GM10266 (cell line): Measurements from ENCODE around the gene NDUFC2.
"Not testable (repeated sequence)": the region's sequence is repeated elsewhere in the genome, so short reads cannot be mapped to it uniquely, and the experiment has no call there.

Source experiments
- DNase-seq: peaks from one replicate; pipeline ENCODE4 v3.0.0; 2012; ENCODE audit errors: extremely low spot score
- TF ChIP-seq, protein P1 (sequence below): IDR thresholded peaks from 2 replicates; pipeline ENCODE4 v1.5.1; 2012; ENCODE audit warnings: mild to moderate bottlenecking, low read depth; ENCODE audit not compliant: control insufficient read depth, insufficient read depth; ENCODE audit errors: missing control alignments

The NDUFC2 gene

DNA sequence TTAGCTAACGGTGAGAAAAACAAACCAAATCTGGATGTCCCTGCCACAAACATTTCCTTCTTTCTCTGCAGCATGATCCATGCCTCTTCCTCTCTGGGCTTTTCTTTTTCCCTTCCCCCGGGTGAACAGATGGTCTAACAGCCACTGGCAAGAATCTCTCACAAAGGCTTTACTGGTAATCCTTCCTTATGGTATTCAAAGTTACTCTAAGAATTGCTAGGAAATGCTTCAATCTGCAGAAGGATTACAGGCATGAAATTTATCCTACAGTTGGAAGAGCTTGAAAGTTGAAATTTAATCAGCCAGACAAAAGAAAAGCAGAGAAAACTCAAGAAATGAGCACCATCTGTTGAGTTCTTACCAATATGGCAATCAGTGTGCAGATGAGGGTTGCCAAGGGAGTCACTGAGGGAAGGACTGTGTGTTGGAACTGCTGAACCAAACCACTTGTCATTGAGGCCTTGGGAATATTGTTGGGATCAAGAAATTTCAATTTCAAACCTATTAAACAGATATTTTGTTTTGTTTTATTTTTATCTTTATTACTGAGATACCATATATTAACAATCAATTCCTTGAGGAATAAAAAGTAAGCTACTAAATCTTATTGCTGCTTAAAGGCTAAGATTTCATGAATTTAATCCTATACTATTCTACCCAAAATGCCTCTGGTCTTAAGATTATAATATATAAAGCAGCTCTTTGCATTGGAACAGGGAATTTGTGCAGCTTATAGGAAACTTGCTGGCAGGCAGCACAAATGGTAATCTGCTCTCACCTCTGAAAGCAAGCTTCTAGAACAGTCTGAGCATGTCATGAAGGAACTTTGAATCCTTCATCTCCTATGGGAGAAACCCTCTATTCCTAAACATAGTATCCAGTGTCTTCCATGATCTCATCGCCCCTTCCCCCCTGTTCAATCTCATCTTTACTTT lies 29.7 kb upstream of the NDUFC2 start:
- DNase-seq, result no peak
- TF ChIP-seq, protein P1, sequence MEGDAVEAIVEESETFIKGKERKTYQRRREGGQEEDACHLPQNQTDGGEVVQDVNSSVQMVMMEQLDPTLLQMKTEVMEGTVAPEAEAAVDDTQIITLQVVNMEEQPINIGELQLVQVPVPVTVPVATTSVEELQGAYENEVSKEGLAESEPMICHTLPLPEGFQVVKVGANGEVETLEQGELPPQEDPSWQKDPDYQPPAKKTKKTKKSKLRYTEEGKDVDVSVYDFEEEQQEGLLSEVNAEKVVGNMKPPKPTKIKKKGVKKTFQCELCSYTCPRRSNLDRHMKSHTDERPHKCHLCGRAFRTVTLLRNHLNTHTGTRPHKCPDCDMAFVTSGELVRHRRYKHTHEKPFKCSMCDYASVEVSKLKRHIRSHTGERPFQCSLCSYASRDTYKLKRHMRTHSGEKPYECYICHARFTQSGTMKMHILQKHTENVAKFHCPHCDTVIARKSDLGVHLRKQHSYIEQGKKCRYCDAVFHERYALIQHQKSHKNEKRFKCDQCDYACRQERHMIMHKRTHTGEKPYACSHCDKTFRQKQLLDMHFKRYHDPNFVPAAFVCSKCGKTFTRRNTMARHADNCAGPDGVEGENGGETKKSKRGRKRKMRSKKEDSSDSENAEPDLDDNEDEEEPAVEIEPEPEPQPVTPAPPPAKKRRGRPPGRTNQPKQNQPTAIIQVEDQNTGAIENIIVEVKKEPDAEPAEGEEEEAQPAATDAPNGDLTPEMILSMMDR, result no peak

DNA sequence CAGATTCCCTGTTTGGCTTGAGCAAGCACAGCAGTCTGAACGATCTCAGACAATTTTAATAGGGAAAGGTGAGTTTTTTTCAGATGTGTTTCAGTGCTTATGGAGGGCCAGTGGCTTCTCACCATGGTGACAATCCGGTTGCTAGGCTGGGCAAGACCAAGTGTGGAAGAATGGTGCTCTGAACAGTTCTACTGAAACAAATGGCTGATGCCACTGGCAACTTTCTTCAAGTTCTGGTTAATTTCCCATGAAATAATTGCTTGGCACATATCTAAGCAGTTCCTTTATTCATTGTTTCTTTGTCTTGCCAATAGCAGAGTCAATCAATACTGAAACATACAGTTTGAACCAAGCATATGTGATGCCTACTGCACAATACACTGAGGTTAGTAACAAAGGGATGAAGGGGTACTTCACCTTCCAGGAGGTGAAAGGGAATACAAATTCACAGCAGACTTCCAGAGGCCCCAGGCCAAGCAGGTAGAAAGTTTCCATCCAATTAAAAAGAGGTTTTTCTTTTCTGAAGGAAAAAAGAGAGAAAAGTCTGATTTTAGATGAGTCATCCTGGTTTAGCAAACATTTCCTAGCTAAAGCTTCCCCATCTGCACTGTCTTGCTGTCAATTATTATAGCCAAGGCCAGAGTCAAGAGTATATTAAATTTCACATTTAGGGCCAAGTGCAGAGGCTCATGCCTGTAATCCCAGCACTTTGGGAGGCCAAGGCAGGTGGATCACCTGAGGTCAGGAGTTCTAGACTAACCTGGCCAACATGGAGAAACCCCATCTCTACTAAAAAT lies 21.2 kb upstream of the NDUFC2 start:
- DNase-seq, result no peak
- TF ChIP-seq, protein P1, result no peak

DNA sequence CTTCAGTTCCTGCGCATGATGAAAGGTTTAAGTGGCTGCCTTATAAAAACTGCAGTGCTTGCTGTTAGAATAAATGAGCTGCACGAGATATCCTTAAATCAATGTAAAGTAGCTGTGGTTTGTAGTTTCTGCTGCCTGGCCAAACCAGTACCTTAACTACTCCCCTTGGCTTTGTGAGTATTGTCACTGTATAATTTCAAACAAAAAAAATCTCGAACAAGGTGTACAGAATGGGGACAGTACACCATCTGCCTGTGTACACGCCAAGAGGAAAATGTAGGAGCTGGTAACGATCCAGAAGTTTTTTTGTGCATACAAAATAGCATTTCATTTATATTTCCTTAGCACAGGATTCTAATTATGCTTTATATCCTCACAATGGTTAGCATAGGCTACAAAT lies 20.6 kb upstream of the NDUFC2 start:
- no peak for DNase-seq
- TF ChIP-seq, protein P1, result no peak

DNA sequence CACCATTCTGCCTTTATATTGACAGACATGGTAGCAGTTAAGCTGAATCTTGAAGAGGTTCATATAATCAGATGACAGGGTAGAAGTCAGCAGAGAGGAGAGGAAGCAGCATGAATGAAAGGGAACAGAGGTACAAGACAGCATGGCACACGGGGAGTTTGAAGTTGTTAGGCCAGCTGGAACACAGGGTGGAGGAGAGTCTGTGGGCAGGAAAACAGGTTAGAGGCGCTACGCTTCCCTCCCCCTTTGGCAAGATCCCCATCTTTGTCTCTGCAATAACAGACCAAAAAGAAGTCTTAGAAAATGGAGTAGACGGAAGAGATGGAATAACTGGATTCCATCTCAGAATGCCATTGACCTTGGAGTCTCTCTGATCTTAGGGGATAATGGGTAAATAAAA lies 20.0 kb upstream of the NDUFC2 start:
- no peak for DNase-seq
- TF ChIP-seq, protein P1, result no peak

DNA sequence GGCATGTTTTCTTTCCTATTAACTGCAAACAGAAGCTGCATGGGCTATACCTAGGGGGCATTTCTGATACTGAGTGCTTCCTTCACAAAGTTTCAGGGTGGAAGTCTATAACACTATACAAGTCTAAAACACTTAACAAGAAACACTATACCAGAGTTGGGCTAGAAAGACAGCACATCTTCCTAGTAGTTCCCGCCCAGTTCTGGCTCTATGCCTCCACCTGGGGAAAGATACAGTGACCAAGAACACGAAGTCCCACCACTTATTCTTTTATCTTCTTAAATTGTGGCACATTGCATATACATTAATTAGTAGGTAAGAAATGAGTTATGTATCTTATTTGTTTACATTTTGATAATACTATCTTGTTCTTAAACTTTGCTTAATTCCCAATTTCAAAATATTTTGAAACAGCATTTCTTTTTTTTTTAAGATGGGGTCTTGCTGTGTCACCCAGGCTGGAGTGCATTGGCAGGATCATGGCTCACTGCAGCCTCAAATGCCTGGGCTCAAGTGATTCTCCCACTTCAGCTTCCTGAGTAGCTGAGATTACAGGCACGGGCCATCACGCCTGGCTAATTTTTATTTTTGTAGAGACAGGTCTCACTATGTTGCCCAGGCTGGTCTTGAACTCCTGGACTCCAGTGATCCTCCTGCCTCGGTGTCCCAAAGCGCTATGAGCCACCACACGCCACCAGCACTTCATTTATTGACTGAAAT lies 18.2 kb upstream of the NDUFC2 start:
- no peak for DNase-seq
- TF ChIP-seq, protein P1, result no peak

DNA sequence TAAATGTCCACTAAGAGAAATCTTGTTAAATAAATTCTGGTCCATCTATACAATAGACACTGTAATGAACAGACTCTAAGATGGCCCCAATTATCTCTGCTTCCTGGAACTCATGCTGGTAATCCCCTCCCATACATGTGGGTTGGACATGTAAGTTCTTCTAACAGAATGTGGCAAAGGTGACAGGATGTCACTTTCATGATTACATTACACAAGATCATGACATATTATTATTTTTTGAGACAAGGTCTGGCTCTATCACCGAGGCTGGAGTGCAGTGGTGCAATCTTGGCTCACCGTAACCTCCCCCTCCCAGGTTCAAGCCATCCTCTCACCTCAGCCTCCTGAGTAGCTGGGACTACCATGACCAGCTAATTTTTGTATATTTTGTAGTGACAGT lies 14.6 kb upstream of the NDUFC2 start:
- TF ChIP-seq, protein P1, result no peak
- no peak for DNase-seq

DNA sequence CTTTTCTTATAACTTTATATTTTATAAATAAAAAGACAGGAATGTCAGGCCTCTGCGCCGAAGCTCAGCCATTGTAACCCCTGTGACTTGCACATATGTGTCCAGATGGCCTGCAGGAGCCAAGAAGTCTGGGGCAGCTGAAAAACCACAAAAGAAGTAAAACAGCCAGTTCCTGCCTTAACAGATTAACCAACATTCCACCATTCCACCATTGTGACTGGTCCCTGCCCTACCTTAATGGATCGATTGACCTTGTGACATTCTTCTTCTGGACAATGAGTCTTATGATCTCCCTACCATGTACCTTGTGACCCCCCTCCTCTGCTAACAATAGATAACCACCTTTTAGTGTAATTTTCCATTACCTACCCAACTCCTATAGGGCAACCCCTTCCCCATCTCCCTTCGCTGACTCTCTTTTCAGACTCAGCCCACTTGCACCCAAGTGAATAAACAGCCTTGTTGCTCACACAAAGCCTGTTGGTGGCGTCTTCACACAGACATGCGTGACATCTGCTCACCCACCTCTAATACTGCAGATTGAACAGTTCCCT lies 6.9 kb upstream of the NDUFC2 start:
- not testable (repeated sequence) for DNase-seq
